Smooth muscle cell (in vitro differentiated cells): ENCODE measurements around the gene MFSD2A. TPM values are rescaled to one million over a fixed set of nuclear protein-coding genes. Genes with fewer than 3 reads are reported as not detected.
A peak's percentile ranks its signal among the peaks of the same experiment; 100 is the strongest.
"Not testable (repeated sequence)": the region's sequence is repeated elsewhere in the genome, so short reads cannot be mapped to it uniquely, and the experiment has no call there.

Experiments
- DNase-seq: peaks from one replicate; lab custom pipeline; 2025; ENCODE audit not compliant: unreplicated experiment; lab: John Stamatoyannopoulos, UW
- H2AFZ ChIP-seq: fragments of 200-600 bp; sonication (generic); 2 replicates; pipeline ENCODE4 v1.6.0; 2016; ENCODE audit warnings: antibody characterized with exemption, low read depth, mild to moderate bottlenecking
- H3F3A ChIP-seq: fragments of 200-600 bp; sonication (generic); 2 replicates; pipeline ENCODE4 v1.6.0; 2017; ENCODE audit warnings: antibody characterized with exemption, low read depth
- H3K27ac ChIP-seq: fragments of 200-600 bp; sonication (generic); 2 replicates; pipeline ENCODE4 v1.5.1; 2016; ENCODE audit warnings: low read depth, mild to moderate bottlenecking
- H3K27me3 ChIP-seq: fragments of 200-600 bp; sonication (generic); 2 replicates; pipeline ENCODE4 v1.6.1; 2016; ENCODE audit warnings: low read depth, mild to moderate bottlenecking
- H3K36me3 ChIP-seq: fragments of 200-600 bp; sonication (generic); 2 replicates; pipeline ENCODE4 v1.5.1; 2016; ENCODE audit warnings: low read depth
- H3K4me1 ChIP-seq: fragments of 200-600 bp; sonication (generic); 2 replicates; pipeline ENCODE4 v1.5.1; 2016; ENCODE audit warnings: low read depth
- H3K4me2 ChIP-seq: fragments of 200-600 bp; sonication (generic); 2 replicates; pipeline ENCODE4 v1.6.0; 2016; ENCODE audit warnings: mild to moderate bottlenecking
- H3K4me3 ChIP-seq: fragments of 200-600 bp; sonication (generic); 2 replicates; pipeline ENCODE4 v1.5.1; 2016; ENCODE audit warnings: mild to moderate bottlenecking
- H3K79me2 ChIP-seq: fragments of 200-600 bp; sonication (generic); 2 replicates; pipeline ENCODE4 v1.6.0; 2016; ENCODE audit warnings: low read depth, mild to moderate bottlenecking
- H3K9ac ChIP-seq: fragments of 200-600 bp; sonication (generic); 2 replicates; pipeline ENCODE4 v1.6.0; 2016; ENCODE audit warnings: low read depth
- H3K9me3 ChIP-seq: fragments of 200-600 bp; sonication (generic); replicated peaks from 2 replicates; pipeline ENCODE4 v1.5.1; 2016; ENCODE audit warnings: low read depth
- H4K20me1 ChIP-seq: fragments of 200-600 bp; sonication (generic); 2 replicates; pipeline ENCODE4 v1.6.0; 2016; ENCODE audit warnings: low read depth
- WGBS: methylation state at CpG from one replicate; pipeline ENCODE4 v1.1.7; 2016; ENCODE audit warnings: low lambda C conversion rate; 5-methylcytosine and 5-hydroxymethylcytosine counted together
- polyA plus RNA-seq: library from polyadenylated mRNA; unstranded; fragments of >200 nt; fragmentation: Nextera tagmentation; extraction: Ambion mirVana; gene quantifications from 2 replicates; pipeline ENCODE4 v1.2.1, GENCODE V29; 2016
- total RNA-seq: library from RNA; depleted of rRNA; stranded (reverse); fragments of >200 nt; gene quantifications from 2 replicates; pipeline ENCODE4 v1.2.3, GENCODE V29; 2014
- TF ChIP-seq, protein P1 (sequence below): fragments of 200-600 bp; sonication (generic); IDR thresholded peaks from 2 replicates; pipeline ENCODE4 v1.5.1; 2017; ENCODE audit warnings: borderline replicate concordance, mild to moderate bottlenecking, antibody characterized with exemption; ENCODE audit not compliant: insufficient read depth, poor library complexity, severe bottlenecking

Gene MFSD2A
- total and polyA plus RNA-seq, 2 experiments from 2014 or later = 3.3 to 5.3 TPM

DNA sequence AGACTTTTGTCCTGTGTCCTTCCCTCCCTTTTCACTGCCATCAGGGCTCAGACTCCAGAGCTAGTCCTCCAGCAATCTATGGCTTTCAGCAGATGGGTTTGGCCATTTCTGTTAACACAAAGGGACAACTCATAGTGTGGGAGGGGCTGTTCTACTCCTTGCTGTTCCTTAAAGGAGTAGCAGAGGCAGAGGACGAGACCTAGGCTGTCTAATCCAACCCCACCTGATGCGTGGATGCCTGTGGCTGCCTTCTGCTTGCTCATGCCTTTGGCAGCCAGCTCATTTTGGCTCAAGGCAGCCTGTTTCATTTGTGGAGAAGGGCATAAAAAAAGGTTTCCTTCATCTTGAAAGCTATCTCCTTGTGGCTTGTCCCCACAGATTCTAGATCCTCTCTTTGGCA lies 27.0 kb downstream of the MFSD2A start:
- peak overlapping the region; percentile 67 for H3K27ac ChIP-seq
- H3F3A ChIP-seq = no peaks in the 10 kb centered on the region
- DNase-seq = no peak
- H3K4me1 ChIP-seq = peaks cover 17% of the 10 kb centered on the region
- H3K4me3 ChIP-seq = no peak overlapping the region
- 13% methylated on average over 2 of the region's 2 CpGs for WGBS
- no peaks in the 10 kb centered on the region for H4K20me1 ChIP-seq
- no peaks in the 10 kb centered on the region for H3K79me2 ChIP-seq
- H2AFZ ChIP-seq = no peak overlapping the region
- TF ChIP-seq, protein P1, sequence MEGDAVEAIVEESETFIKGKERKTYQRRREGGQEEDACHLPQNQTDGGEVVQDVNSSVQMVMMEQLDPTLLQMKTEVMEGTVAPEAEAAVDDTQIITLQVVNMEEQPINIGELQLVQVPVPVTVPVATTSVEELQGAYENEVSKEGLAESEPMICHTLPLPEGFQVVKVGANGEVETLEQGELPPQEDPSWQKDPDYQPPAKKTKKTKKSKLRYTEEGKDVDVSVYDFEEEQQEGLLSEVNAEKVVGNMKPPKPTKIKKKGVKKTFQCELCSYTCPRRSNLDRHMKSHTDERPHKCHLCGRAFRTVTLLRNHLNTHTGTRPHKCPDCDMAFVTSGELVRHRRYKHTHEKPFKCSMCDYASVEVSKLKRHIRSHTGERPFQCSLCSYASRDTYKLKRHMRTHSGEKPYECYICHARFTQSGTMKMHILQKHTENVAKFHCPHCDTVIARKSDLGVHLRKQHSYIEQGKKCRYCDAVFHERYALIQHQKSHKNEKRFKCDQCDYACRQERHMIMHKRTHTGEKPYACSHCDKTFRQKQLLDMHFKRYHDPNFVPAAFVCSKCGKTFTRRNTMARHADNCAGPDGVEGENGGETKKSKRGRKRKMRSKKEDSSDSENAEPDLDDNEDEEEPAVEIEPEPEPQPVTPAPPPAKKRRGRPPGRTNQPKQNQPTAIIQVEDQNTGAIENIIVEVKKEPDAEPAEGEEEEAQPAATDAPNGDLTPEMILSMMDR = no peak
- no peak overlapping the region for H3K9ac ChIP-seq
- no peaks in the 10 kb centered on the region for H3K9me3 ChIP-seq
- H3K27me3 ChIP-seq = no peaks in the 10 kb centered on the region
- H3K36me3 ChIP-seq = no peaks in the 10 kb centered on the region
- peak overlapping the region; percentile 65 for H3K4me2 ChIP-seq

DNA sequence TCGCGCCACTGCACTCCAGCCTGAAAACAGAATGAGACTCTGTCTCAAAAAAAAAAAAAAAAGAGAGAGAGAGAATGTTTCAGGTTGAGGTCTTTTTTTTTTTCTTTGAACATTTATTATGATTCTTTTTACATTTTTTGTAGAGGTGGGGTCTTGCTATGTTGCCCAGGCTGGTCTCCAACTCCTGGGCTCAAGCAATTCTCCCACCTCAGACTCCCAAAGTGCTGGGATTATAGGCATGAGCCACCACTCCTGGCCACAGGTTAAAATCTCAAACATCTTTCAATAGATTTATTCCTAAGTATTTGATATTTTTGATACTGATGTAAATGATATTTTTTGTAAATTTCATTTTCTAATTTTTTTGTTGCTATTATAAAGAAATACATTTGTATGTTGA lies 29.5 kb downstream of the MFSD2A start:
- H3F3A ChIP-seq, H3K4me2 ChIP-seq, H3K9me3 ChIP-seq, H4K20me1 ChIP-seq, H3K36me3 ChIP-seq, DNase-seq, H3K9ac ChIP-seq, H3K27me3 ChIP-seq, H3K27ac ChIP-seq, H3K4me3 ChIP-seq, H2AFZ ChIP-seq, H3K79me2 ChIP-seq: not testable (repeated sequence)
- H3K4me1 ChIP-seq = peaks cover 10% of the 10 kb centered on the region
- 100% methylated on average over 2 of the region's 2 CpGs for WGBS

DNA sequence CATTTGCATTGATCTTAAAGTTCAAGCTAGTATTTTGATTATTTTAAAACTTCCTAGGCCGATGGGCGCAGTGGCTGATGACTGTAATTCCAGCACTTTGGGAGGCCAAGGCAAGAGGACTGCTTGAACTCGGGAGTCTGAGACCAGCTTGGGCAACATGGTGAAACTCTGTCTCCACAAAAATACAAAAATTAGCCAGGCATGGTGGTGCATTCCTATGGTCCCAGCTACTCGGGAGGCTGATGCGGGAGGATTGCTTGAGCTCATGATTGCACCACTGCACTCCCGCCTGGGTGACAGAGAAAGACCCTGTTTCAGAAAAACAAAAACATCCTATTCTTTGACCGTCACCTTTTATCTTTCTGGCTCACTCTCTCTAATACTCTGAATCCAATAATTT lies 30.0 kb downstream of the MFSD2A start:
- 87% methylated on average over 7 of the region's 7 CpGs for WGBS
- no peaks in the 10 kb centered on the region for H3F3A ChIP-seq
- H3K9me3 ChIP-seq = no peaks in the 10 kb centered on the region

DNA sequence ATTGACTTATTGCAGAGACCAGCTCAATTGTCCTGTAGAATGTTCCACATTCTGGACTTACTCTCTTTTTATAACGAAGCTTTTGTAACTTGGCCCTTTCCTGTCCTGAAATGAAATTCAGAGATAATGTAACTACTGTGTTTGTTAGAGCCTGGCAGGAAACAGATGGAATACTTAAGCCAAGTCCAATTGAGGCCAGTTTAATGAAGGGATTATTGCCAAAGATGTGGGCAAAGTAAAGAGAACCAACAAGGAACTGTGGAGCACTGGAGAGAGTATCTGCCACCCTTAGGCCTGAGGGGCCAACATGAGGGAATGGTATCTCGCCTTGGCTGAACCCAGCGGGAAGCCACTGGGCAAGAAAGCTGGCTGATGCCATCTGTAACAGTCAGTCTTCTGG lies 32.9 kb downstream of the MFSD2A start:
- TF ChIP-seq, protein P1 = no peak
- 89% methylated on average over 3 of the region's 3 CpGs for WGBS
- H4K20me1 ChIP-seq = no peaks in the 10 kb centered on the region
- no peaks in the 10 kb centered on the region for H3K36me3 ChIP-seq
- H3F3A ChIP-seq = no peaks in the 10 kb centered on the region
- no peak overlapping the region for H2AFZ ChIP-seq
- H3K27me3 ChIP-seq = no peaks in the 10 kb centered on the region
- no peaks in the 10 kb centered on the region for H3K9me3 ChIP-seq
- no peak overlapping the region for H3K4me2 ChIP-seq
- H3K79me2 ChIP-seq = no peaks in the 10 kb centered on the region
- no peak overlapping the region for H3K27ac ChIP-seq
- no peak for DNase-seq
- no peaks in the 10 kb centered on the region for H3K4me1 ChIP-seq
- H3K9ac ChIP-seq = no peak overlapping the region
- H3K4me3 ChIP-seq = no peak overlapping the region

More for the DNA sequence above, 30.0 kb downstream of the MFSD2A start:
- H3K27me3 ChIP-seq = no peaks in the 10 kb centered on the region
- TF ChIP-seq, protein P1 = no peak
- H3K36me3 ChIP-seq = no peaks in the 10 kb centered on the region
- H3K4me1 ChIP-seq = peaks cover 10% of the 10 kb centered on the region
- no peaks in the 10 kb centered on the region for H4K20me1 ChIP-seq
- no peak overlapping the region for H3K4me2 ChIP-seq
- no peak overlapping the region for H3K9ac ChIP-seq
- no peak overlapping the region for H3K4me3 ChIP-seq
- no peak for DNase-seq
- no peak overlapping the region for H3K27ac ChIP-seq
- no peaks in the 10 kb centered on the region for H3K79me2 ChIP-seq
- H2AFZ ChIP-seq = no peak overlapping the region
